Fibroblast of villous mesenchyme (primary cell): ENCODE data around the gene MBTPS1. TPM values are rescaled to one million over a fixed set of nuclear protein-coding genes. Genes with fewer than 3 reads are reported as not detected.

ENCODE experiments used
- DNase-seq: peaks from one replicate; pipeline ENCODE4 v3.0.0-alpha.2; 2010; ENCODE audit warnings: low read depth
- H3K4me3 ChIP-seq: 2 replicates; pipeline ENCODE4 v1.5.1; 2011; ENCODE audit warnings: low read depth, mild to moderate bottlenecking, low read length
- CTCF ChIP-seq: IDR thresholded peaks from 2 replicates; pipeline ENCODE4 v1.5.1; 2012; ENCODE audit warnings: low read depth, mild to moderate bottlenecking, low read length; ENCODE audit not compliant: insufficient read depth
- total RNA-seq: library from RNA; depleted of rRNA; stranded (reverse); fragments of >200 nt; gene quantifications from 2 replicates; pipeline ENCODE4 v1.2.3, GENCODE V29; 2012

MBTPS1 gene
- total RNA-seq, 1 donor = 97.2 TPM

GRCh38 chr16:84055801-84056634 lies 60.7 kb downstream of the MBTPS1 start:
- no peak for TF ChIP-seq CTCF
- DNase-seq = no peak
- no peak overlapping the region for H3K4me3 ChIP-seq

GRCh38 chr16:84055366-84055765 lies 61.4 kb downstream of the MBTPS1 start:
- no peak for DNase-seq
- H3K4me3 ChIP-seq = no peak overlapping the region

GRCh38 chr16:84054916-84055315 lies 61.8 kb downstream of the MBTPS1 start:
- no peak overlapping the region for H3K4me3 ChIP-seq
- DNase-seq = no peak
- TF ChIP-seq CTCF = no peak

More at GRCh38 chr16:84055366-84055765, 61.4 kb downstream of the MBTPS1 start:
- TF ChIP-seq CTCF = no peak

GRCh38 chr16:84054271-84054670 lies 62.5 kb downstream of the MBTPS1 start:
- DNase-seq = no peak
- no peak overlapping the region for H3K4me3 ChIP-seq
- TF ChIP-seq CTCF = no peak

GRCh38 chr16:84053237-84053636 lies 63.5 kb downstream of the MBTPS1 start:
- no peak overlapping the region for H3K4me3 ChIP-seq
- no peak for TF ChIP-seq CTCF
- DNase-seq = no peak

- no peak overlapping the region for H3K4me3 ChIP-seq
- DNase-seq = no peak
- TF ChIP-seq CTCF = no peak
Measured at GRCh38 chr16:84052071-84052622, 64.6 kb downstream of the MBTPS1 start.
